ENCODE data around the gene FAM47E.

DNA sequence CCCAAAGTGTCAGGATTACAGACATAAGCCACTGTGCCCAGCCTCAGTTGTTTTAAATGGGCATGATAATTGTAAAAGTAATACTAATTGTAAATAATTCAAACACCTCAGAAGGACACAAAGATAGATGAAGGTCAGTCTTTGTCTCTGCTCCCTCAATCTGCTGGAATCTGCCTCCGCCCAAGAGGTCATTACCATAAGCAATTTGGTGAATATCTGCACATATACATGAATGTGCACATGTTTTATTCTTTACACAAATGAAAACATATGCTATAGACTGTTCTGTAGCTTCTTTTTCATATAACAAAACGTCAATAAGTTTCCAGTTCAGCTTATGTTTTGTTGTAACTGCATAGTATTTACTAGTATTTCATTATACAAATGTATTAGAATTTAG lies 62.0 kb downstream of the FAM47E start:
- TF ChIP-seq, protein P1, sequence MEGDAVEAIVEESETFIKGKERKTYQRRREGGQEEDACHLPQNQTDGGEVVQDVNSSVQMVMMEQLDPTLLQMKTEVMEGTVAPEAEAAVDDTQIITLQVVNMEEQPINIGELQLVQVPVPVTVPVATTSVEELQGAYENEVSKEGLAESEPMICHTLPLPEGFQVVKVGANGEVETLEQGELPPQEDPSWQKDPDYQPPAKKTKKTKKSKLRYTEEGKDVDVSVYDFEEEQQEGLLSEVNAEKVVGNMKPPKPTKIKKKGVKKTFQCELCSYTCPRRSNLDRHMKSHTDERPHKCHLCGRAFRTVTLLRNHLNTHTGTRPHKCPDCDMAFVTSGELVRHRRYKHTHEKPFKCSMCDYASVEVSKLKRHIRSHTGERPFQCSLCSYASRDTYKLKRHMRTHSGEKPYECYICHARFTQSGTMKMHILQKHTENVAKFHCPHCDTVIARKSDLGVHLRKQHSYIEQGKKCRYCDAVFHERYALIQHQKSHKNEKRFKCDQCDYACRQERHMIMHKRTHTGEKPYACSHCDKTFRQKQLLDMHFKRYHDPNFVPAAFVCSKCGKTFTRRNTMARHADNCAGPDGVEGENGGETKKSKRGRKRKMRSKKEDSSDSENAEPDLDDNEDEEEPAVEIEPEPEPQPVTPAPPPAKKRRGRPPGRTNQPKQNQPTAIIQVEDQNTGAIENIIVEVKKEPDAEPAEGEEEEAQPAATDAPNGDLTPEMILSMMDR (conservative IDR thresholded peaks at IDR 0.05; ENCODE audit: low read length), result no peak
- TF ChIP-seq EZH2phosphoT487 (IDR thresholded peaks at IDR 0.05; ENCODE audit: borderline replicate concordance), result no peak
